MM.1S (cell line): Measurements from ENCODE around the gene EFNA4.

ENCODE experiments used
- DNase-seq: peaks from one replicate; pipeline ENCODE4 v3.0.0-alpha.2; 2015
- H2AFZ ChIP-seq: fragments of 300-600 bp; sonication (generic); 2 replicates; pipeline ENCODE4 v1.6.0; 2016; ENCODE audit warnings: antibody characterized with exemption, low read length
- H3F3A ChIP-seq: fragments of 300-600 bp; sonication (generic); 2 replicates; pipeline ENCODE4 v1.6.1; 2016; ENCODE audit warnings: mild to moderate bottlenecking, antibody characterized with exemption, low read length, moderate library complexity, mixed read lengths; ENCODE audit not compliant: insufficient read depth
- H3K27ac ChIP-seq: fragments of 300-600 bp; sonication (generic); 2 replicates; pipeline ENCODE4 v1.5.1; 2016; ENCODE audit warnings: mild to moderate bottlenecking, low read length
- H3K27me3 ChIP-seq: fragments of 300-600 bp; sonication (generic); replicated peaks from 2 replicates; pipeline ENCODE4 v1.6.0; 2016; ENCODE audit warnings: low read length; ENCODE audit not compliant: insufficient read depth
- H3K36me3 ChIP-seq: fragments of 300-600 bp; sonication (generic); replicated peaks from 2 replicates; pipeline ENCODE4 v1.6.1; 2016; ENCODE audit warnings: mild to moderate bottlenecking, low read length, mixed read lengths; ENCODE audit not compliant: insufficient read depth
- H3K4me1 ChIP-seq: fragments of 300-600 bp; sonication (generic); 2 replicates; pipeline ENCODE4 v1.6.1; 2016; ENCODE audit warnings: low read length, mixed read lengths
- H3K4me2 ChIP-seq: fragments of 300-600 bp; sonication (generic); 2 replicates; pipeline ENCODE4 v1.6.0; 2016; ENCODE audit warnings: low read depth, low read length
- H3K4me3 ChIP-seq: fragments of 300-600 bp; sonication (generic); 2 replicates; pipeline ENCODE4 v1.5.1; 2016; ENCODE audit warnings: low read length, mixed read lengths
- H3K79me2 ChIP-seq: fragments of 300-600 bp; sonication (generic); 2 replicates; pipeline ENCODE4 v1.6.1; 2016; ENCODE audit warnings: mixed run types, low read length, mixed read lengths
- H3K9ac ChIP-seq: fragments of 300-600 bp; sonication (generic); 2 replicates; pipeline ENCODE4 v1.6.1; 2016; ENCODE audit warnings: low read length, mixed read lengths
- H3K9me2 ChIP-seq: fragments of 300-600 bp; sonication (generic); replicated peaks from 2 replicates; pipeline ENCODE4 v1.6.1; 2016; ENCODE audit warnings: mild to moderate bottlenecking, low read length, mixed read lengths; ENCODE audit not compliant: insufficient read depth
- H3K9me3 ChIP-seq: fragments of 300-600 bp; sonication (generic); replicated peaks from 2 replicates; pipeline ENCODE4 v1.6.1; 2016; ENCODE audit warnings: mild to moderate bottlenecking, low read length, mixed read lengths; ENCODE audit not compliant: insufficient read depth
- H4K20me1 ChIP-seq: fragments of 300-600 bp; sonication (generic); 2 replicates; pipeline ENCODE4 v1.6.1; 2016; ENCODE audit warnings: mild to moderate bottlenecking, low read length, moderate library complexity, mixed read lengths; ENCODE audit not compliant: insufficient read depth
- CTCF ChIP-seq: fragments of 300-600 bp; sonication (generic); IDR thresholded peaks from 2 replicates; pipeline ENCODE4 v1.5.1; 2016; ENCODE audit warnings: antibody characterized with exemption, low read length, mixed read lengths
- EZH2 ChIP-seq: fragments of 300-600 bp; sonication (generic); optimal IDR thresholded peaks from 2 replicates; pipeline ENCODE3; 2017; ENCODE audit warnings: low read depth, mild to moderate bottlenecking, antibody characterized with exemption, low read length, mixed read lengths
- EZH2phosphoT487 ChIP-seq: fragments of 300-600 bp; sonication (generic); IDR thresholded peaks from 2 replicates; pipeline ENCODE4 v1.6.1; 2018; ENCODE audit warnings: antibody characterized with exemption, low read length

The EFNA4 gene

GRCh38 chr1:155026588-155026987 is 37.0 kb upstream of the EFNA4 start:
- H3K4me3 ChIP-seq: no peak overlapping the region
- no peak overlapping the region for H2AFZ ChIP-seq
- H3F3A ChIP-seq: no peaks in the 10 kb centered on the region
- H3K9ac ChIP-seq: no peak overlapping the region
- no peaks in the 10 kb centered on the region for H3K9me3 ChIP-seq
- TF ChIP-seq EZH2phosphoT487: no peak
- no peak for TF ChIP-seq EZH2
- no peak for TF ChIP-seq CTCF
- DNase-seq: no peak
- H3K79me2 ChIP-seq: no peaks in the 10 kb centered on the region
- no peak overlapping the region for H3K27ac ChIP-seq
- no peaks in the 10 kb centered on the region for H3K4me1 ChIP-seq
- H3K9me2 ChIP-seq: no peaks in the 10 kb centered on the region
- 0 out of 2 replicates have a peak, but pooled peaks cover 2% of the 10 kb centered on the region for H3K27me3 ChIP-seq
- no peaks in the 10 kb centered on the region for H3K36me3 ChIP-seq
- H4K20me1 ChIP-seq: no peaks in the 10 kb centered on the region
- H3K4me2 ChIP-seq: no peak overlapping the region

- no peaks in the 10 kb centered on the region for H3K9me3 ChIP-seq
- H3K79me2 ChIP-seq: no peaks in the 10 kb centered on the region
- H3K27me3 ChIP-seq: 0 out of 2 replicates have a peak, but pooled peaks cover 8% of the 10 kb centered on the region
- no peak overlapping the region for H3K9ac ChIP-seq
- H4K20me1 ChIP-seq: no peaks in the 10 kb centered on the region
- no peak overlapping the region for H3K27ac ChIP-seq
- H3K9me2 ChIP-seq: no peaks in the 10 kb centered on the region
- no peak for DNase-seq
- TF ChIP-seq CTCF (no peak), EZH2phosphoT487 (no peak), EZH2 (no peak)
- H3K4me1 ChIP-seq: no peaks in the 10 kb centered on the region
- no peaks in the 10 kb centered on the region for H3K36me3 ChIP-seq
- H3F3A ChIP-seq: no peaks in the 10 kb centered on the region
- H3K4me3 ChIP-seq: no peak overlapping the region
- H3K4me2 ChIP-seq: no peak overlapping the region
- no peak overlapping the region for H2AFZ ChIP-seq
Measured at GRCh38 chr1:155029513-155030242, 33.9 kb upstream of the EFNA4 start.

- no peaks in the 10 kb centered on the region for H4K20me1 ChIP-seq
- TF ChIP-seq EZH2phosphoT487 (no peak), CTCF (no peak), EZH2 (no peak)
- H3K9me3 ChIP-seq: no peaks in the 10 kb centered on the region
- H3K9me2 ChIP-seq: no peaks in the 10 kb centered on the region
- 0 out of 2 replicates have a peak, but pooled peaks cover 8% of the 10 kb centered on the region for H3K27me3 ChIP-seq
- no peak overlapping the region for H3K4me2 ChIP-seq
- DNase-seq: no peak
- H3K4me3 ChIP-seq: no peak overlapping the region
- H3K36me3 ChIP-seq: no peaks in the 10 kb centered on the region
- H3K27ac ChIP-seq: no peak overlapping the region
- no peaks in the 10 kb centered on the region for H3K79me2 ChIP-seq
- H3K4me1 ChIP-seq: no peaks in the 10 kb centered on the region
- no peak overlapping the region for H3K9ac ChIP-seq
- H2AFZ ChIP-seq: no peak overlapping the region
- no peaks in the 10 kb centered on the region for H3F3A ChIP-seq
Measured at GRCh38 chr1:155030243-155030795, 33.2 kb upstream of the EFNA4 start.
